GM06990 (cell line): ENCODE data around the gene POU3F1.

Experiments
- DNase-seq: peaks from one replicate; pipeline ENCODE4 v3.0.0-alpha.2; 2011; ENCODE audit not compliant: insufficient read length; ENCODE audit errors: extremely low read depth
- H3K27me3 ChIP-seq: replicated peaks from 2 replicates; pipeline ENCODE4 v1.6.0; 2011; ENCODE audit warnings: low read length; ENCODE audit not compliant: control insufficient read depth, insufficient read depth
- H3K36me3 ChIP-seq: 2 replicates; pipeline ENCODE4 v1.5.1; 2011; ENCODE audit warnings: low read length; ENCODE audit not compliant: control insufficient read depth, insufficient read depth
- H3K4me3 ChIP-seq: replicated peaks from 2 replicates; pipeline ENCODE4 v1.5.1; 2011; ENCODE audit warnings: low read depth, mild to moderate bottlenecking, control low read depth, low read length
- CTCF ChIP-seq: IDR thresholded peaks from 2 replicates; pipeline ENCODE4 v1.5.1; 2011; ENCODE audit warnings: low read length, control low read depth, mild to moderate bottlenecking, inconsistent platforms; ENCODE audit not compliant: insufficient read depth, poor library complexity, severe bottlenecking

POU3F1 gene

DNA sequence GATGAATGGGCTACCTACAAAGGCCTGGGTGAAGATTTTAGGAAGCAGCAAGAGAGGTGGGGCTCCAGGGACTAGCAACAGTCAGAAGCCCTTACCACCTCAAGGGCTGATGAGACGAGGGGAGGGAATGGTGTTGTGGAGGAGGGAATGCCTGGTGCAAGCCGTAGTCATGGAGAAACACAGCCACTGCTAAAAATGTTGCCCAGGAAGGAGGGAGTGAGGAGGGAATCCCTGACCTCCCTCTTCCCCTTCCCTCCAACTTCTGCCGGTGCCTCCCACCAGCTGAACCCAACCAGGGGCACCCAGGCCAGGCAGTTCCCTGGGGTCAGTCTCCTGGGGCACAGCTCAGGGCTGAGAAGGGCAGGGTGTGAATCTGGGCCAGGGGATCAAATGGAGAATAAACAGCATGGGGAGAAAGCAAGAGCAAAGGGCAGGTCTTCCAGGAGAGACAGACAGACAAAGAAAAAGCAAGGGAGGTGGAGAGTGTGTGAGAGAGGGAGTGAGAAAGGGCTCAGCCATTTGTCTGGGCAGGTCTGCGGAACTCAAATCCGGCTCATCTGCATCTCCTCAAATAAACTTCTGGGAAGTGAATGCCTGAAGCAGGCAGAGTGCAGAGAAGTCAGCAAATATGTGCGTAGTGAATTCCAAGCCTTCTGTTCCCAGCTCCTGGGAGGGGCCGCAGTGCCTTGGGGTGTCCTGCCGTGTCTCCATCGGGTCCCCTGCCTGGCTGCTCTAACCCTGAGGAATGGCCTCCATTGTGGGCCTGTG is 27.1 kb upstream of the POU3F1 start:
- Histone ChIP-seq H3K4me3 (no peak overlapping the region), H3K36me3 (no peaks in the 10 kb centered on the region), H3K27me3 (no peaks in the 10 kb centered on the region)
- DNase-seq = no peak
- no peak for TF ChIP-seq CTCF

GRCh38 chr1:38072858-38073257 is 26.3 kb upstream of the POU3F1 start:
- Histone ChIP-seq H3K4me3 (no peak overlapping the region), H3K27me3 (no peaks in the 10 kb centered on the region), H3K36me3 (no peaks in the 10 kb centered on the region)
- no peak for TF ChIP-seq CTCF
- no peak for DNase-seq

DNA sequence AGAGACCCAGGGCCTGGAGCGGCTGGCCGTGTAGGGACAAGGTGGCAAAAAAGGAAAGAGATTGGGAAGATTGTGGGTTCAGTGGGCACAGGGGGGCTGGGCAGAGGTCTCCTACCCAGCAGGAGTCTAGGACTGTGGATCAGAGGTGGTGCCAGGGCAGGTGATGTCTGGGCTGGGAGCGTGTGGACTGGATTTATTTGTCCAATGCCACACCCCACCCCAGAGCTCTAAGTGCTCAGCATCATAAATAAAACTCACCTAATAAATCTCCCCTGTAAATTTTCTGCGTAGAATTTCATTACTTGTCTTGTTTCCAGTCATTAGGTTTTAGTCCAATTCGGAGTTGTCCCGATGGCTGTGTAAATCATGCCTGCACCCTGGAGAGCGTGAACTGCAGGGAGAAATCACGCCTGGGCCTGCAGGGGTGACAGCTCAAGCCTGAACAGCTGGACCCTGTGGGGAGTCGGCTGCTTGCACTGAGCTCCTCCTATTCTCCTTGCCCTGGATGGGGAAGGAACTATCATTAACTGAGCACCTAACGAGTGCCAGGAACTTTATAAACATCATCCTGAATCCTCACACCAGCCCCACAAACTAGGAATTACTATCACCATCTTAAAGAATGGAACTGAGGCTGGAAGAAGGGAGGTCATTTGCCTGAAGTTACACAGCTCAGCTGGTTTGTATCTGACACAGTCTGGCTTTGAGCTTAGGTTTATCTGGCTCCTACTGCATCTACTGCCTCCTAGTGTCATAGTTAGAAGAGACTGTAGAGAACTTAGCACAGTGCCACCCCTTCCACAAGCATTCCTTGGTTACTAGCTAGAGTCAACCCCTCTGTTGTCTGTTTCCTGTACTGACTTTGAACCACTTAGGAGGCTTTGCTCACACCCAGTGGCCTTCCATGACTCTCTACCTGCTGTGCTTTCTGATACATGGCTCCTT is 25.0 kb upstream of the POU3F1 start:
- Histone ChIP-seq H3K36me3 (no peaks in the 10 kb centered on the region), H3K27me3 (no peaks in the 10 kb centered on the region), H3K4me3 (no peak overlapping the region)
- no peak for DNase-seq
- TF ChIP-seq CTCF = peak; percentile 70

- no peaks in the 10 kb centered on the region for H3K27me3 ChIP-seq
- no peak for TF ChIP-seq CTCF
- DNase-seq = no peak
- no peaks in the 10 kb centered on the region for H3K36me3 ChIP-seq
- no peak overlapping the region for H3K4me3 ChIP-seq
These were observed 22.4 kb upstream of the POU3F1 start for GRCh38 chr1:38068980-38069340.

- no peak for TF ChIP-seq CTCF
- Histone ChIP-seq H3K36me3 (no peaks in the 10 kb centered on the region), H3K27me3 (no peaks in the 10 kb centered on the region), H3K4me3 (no peak overlapping the region)
- DNase-seq = no peak
These were observed 21.8 kb upstream of the POU3F1 start for GRCh38 chr1:38068220-38068979.
